Superior temporal gyrus (tissue), 1 donor: ENCODE results near the gene HSD17B8.

Source experiments
- DNase-seq: peaks from one replicate; pipeline ENCODE4 v3.0.0-alpha.2; 2016; ENCODE audit errors: extremely low spot score

Gene HSD17B8

DNA sequence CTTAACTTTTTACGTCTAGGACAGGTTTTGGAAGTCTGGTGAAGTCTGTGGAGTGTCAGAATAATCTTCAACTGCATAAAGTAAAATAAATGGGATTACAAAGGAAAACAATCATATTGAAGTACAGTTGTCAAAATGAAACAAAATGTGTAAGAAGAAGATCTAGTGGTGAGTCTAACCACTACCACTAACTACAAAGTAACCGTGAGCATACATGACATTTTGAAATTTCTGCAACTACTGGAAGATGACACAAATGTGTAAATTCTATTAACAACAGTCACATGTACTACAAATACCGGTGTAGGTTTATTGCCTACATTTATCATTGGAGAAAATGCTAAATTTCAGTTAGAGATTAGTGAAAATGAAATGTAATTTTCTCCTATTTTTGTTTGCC lies 37.5 kb downstream of the HSD17B8 start:
- no peak for DNase-seq

DNA sequence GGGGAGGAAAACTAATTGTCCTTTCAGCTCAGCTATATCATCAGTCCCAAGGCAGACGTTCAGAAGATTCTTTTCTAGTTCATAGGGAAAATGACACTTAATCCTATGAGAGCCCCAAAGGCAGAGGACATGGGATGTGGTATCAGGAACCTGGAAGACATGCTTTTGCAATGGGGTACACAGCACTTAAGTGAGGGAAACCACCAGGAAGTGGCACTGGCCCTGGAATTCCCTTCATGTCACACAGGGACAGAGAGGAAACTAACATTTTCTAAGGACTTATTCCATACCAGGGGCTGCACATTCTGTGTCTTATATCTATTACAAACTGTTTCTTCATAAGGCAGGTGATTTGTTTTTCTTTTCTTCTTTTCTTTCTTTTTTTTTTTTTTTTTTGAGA lies 39.0 kb downstream of the HSD17B8 start:
- DNase-seq: no peak

DNA sequence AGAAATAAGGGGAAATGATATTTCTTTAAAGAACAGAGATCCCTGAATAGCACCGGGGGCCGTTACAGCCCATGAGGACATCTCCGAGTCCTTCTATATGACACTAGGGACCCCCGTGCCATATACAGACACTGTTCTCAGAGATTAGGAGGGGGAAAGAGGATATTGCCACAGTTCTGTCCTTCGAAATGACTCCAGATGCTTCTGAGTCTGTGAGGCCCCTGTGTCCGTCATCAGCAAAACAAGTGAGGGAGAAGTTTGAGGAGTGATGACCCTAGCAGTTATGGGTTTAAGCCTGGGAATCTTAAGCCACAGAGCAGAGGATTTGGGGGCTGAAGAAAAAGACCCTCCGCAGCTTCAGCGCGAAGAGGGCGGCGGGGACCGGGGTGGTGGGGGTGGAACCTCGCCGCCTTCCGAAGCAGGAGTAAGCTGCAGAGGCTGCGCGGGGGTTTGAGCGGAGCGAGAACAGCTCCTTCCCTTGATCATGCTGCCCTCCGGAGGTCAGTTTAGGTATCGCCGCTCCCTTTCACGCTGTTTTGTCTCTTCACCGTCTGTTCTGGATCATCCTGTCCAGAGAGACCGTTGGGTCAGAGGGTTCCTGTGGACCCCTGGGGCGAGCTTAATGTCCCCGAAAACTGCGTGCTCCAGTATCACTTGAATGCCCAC lies 43.7 kb downstream of the HSD17B8 start:
- DNase-seq: peak; percentile 97

DNA sequence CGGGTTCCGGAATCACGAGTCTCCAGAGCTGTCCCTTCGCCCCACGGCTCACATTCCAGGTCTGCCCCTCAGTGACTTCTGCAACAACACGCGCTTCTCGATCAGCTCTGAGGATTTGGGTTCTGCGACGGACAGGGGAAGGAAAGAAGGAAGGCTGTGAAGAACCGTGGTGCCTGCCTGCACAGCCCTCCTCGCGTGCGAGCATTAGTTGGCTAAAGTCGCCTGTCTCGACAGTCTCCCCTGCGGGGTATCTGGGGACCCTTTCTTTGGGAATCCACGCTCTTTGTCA lies 44.1 kb downstream of the HSD17B8 start:
- DNase-seq: no peak

DNA sequence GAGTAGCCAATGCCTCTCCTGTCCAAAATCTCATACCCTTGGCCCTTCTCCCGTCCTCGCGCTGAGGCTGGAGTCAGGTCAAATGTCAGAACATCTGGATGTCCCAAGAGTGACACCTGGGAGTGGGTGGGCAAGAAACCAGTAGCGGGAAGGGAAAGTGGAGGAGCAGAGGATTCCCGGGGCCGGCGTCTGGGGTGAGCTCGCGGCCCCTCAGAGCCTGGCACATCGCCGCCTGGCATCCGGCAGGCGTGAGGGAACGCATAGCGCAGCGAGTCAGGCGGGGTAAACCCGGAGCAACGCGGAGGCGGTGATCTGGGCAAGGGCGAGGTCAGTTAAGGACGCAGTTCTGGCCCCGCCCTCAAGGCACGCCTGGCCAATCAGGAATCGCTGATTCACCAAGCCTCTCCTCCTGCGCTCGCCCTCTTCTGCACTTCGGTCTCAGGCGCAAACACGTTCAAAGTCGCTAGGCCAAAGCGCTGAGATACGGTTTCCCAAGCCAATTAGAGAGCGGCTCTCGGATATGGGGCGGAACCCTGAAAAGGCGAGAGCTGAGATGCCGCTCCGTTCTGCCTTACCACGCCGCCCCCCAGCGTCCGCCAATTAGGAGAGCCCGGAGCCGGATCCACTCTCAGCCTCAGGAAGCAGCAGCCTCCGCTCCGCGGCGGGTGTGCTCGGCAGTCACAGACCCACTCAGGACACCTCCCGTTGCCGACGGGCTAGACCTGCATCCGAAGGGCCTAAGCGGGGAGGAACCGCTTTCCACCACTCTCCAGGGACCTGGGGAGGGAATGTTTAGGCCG lies 44.7 kb downstream of the HSD17B8 start:
- peak; percentile 99 for DNase-seq

DNA sequence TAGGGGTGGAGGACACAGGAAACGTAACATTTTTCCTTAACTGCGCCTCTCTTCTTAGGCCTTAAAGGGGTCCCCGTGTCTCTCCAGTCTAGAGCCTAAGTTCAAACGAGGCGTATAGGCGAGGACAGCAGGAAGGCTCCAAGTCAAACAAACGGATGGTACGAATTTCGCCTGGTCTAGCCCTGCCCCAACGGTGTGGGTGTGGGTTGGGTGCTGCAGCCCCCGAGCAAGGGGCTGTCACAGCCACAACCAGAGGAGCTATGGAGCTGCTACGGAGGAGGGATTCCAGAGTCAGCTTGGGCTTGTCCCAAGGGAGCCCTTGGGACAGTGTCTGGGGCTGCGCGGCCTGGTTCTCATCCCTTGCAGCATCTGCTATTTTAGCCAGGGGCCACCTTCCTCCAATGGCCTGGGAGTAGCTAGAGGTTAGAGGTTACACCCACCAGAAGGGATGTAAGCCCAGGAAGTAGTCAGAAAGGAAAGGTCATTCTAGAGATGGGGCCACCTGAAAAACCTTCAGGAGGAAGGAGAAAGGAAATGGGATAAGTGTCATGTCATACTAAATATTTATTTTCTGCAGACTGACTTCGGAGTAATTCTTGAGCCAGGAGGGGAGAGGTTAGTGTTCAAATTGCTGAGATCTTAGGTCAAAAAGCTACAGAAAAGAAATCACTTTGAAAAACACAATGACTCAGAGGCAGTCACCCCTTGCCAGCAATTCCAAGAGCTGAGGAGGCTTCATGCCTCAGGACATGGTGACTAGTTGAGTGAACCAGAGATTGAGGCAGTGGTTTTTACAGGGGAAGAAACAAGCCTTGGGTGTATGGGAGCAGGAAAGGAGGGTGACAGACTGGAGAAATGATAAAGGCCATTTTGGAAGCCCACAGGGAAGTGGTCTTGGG lies 45.5 kb downstream of the HSD17B8 start:
- DNase-seq: no peak

DNA sequence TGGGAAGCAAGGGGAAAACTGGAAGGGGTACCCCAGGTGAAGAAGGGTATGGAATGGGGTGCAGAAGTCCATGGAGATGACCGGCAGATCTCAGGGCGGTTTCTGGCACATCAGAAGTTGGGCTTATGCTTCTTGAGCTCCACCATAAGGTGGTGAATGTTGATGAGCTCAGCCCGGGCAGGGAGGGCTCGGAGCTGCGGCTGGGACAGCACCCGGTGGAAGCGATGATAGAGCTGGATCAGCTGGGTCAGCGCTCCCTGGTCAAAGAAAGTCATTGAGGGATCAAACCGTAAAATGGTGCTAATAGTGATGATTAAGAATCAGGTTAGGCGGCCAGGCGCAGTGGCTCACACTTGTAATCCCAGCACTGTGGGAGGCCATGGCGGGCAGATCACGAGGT lies 46.3 kb downstream of the HSD17B8 start:
- no peak for DNase-seq

DNA sequence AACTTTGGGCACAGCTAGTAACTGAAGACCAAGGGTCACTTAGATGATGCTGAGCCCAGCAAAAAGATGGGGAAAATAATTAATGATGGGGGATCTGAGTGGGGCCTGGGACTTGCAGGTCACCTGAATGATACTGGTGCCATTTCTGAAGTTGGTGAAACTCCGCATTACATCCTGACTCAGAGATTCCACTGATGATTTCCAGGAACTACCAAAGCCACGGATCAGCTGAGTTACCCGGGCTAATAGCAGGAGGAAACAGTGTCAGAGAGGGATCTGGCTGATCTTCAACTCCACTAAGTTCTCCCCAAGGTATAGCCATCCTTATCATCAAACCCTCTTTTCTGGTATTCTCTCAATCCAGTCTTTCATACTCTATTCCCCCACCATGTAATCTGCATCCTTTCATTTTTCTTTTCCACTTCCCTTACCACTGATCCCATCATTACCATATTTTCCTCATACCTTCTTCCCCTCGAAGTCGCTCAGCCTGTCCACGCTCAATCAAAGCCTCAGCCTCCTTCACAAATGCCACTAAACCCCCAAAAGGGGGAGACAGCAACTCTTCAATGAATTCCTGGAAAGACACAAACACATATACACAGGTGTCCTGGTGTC lies 47.0 kb downstream of the HSD17B8 start:
- no peak for DNase-seq

DNA sequence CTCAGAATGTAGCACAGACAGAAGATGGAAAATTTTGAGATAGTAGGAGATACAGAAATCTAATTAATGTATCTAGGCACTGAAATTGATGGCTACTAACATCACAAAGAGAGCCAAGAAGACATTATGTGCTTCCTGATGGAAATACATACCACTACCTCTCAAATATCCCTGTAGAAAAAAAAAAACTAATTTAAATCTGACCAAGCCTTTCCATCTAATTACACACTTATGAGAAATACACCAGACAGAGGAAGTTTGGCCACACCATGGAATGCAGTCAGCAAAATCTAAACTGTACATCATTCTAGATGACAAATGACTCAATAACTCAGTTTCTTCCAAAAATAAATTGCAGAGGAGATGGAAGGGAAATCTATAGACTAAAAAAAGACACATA lies 48.3 kb downstream of the HSD17B8 start:
- DNase-seq: no peak

DNA sequence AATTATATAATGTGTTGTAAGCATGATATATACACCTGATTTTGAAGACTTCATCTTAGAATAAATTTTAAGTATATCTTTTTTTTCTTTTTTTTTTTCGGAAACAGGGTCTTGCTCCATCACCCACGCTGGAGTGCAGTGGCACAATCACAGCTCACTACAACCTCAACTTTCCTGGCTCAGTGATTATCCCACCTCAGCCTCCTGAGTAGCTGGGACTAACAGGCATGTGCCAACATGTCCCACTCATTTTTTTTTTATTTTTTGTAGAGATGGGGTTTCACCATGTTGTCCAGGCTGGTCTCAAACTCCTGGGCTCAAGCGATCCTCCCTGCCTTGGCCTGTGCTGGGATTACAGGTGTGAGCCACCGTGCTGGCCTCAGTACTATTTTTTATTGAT lies 50.1 kb downstream of the HSD17B8 start:
- no peak for DNase-seq
